Loucy (cell line): ENCODE data around the gene ARG2.
"Not testable (repeated sequence)": the region's sequence is repeated elsewhere in the genome, so short reads cannot be mapped to it uniquely, and the experiment has no call there.

ENCODE experiments used
- H2AFZ ChIP-seq: fragments of 200-600 bp; sonication (generic); 2 replicates; pipeline ENCODE4 v1.6.0; 2016; ENCODE audit warnings: antibody characterized with exemption, mild to moderate bottlenecking, low read length, moderate library complexity
- H3F3A ChIP-seq: fragments of 200-600 bp; 2 replicates; pipeline ENCODE4 v1.6.0; 2016; ENCODE audit warnings: antibody characterized with exemption, low read depth, mild to moderate bottlenecking
- H3K27me3 ChIP-seq: fragments of 200-600 bp; sonication (generic); 2 replicates; pipeline ENCODE4 v1.6.1; 2014; ENCODE audit warnings: low read length, mild to moderate bottlenecking; ENCODE audit not compliant: insufficient read depth, poor library complexity, severe bottlenecking
- H3K36me3 ChIP-seq: fragments of 200-600 bp; sonication (generic); 2 replicates; pipeline ENCODE4 v1.6.1; 2016; ENCODE audit warnings: low read length; ENCODE audit not compliant: insufficient read depth
- H3K4me1 ChIP-seq: fragments of 200-600 bp; sonication (generic); 2 replicates; pipeline ENCODE4 v1.5.1; 2014; ENCODE audit warnings: low read length, mild to moderate bottlenecking; ENCODE audit not compliant: insufficient read depth, poor library complexity, severe bottlenecking
- H3K4me2 ChIP-seq: fragments of 200-600 bp; sonication (generic); 2 replicates; pipeline ENCODE4 v1.6.0; 2014; ENCODE audit warnings: antibody characterized with exemption, low read length, low read depth, mild to moderate bottlenecking; ENCODE audit not compliant: poor library complexity, severe bottlenecking
- H3K4me3 ChIP-seq: fragments of 200-600 bp; sonication (generic); 2 replicates; pipeline ENCODE4 v1.5.1; 2014; ENCODE audit warnings: low read length, mild to moderate bottlenecking, mixed read lengths; ENCODE audit not compliant: poor library complexity, severe bottlenecking
- H3K79me2 ChIP-seq: fragments of 200-600 bp; sonication (generic); 2 replicates; pipeline ENCODE4 v1.6.1; 2014; ENCODE audit warnings: low read length; ENCODE audit not compliant: insufficient read depth
- H3K9ac ChIP-seq: fragments of 200-600 bp; sonication (generic); 2 replicates; pipeline ENCODE4 v1.6.0; 2014; ENCODE audit warnings: mild to moderate bottlenecking, low read depth, low read length, moderate library complexity; ENCODE audit not compliant: poor library complexity, severe bottlenecking
- H3K9me2 ChIP-seq: fragments of 200-600 bp; sonication (generic); replicated peaks from 2 replicates; pipeline ENCODE4 v1.6.1; 2016; ENCODE audit warnings: low read depth, low read length, mixed read lengths
- H3K9me3 ChIP-seq: fragments of 200-600 bp; sonication (generic); 2 replicates; pipeline ENCODE4 v1.6.1; 2014; ENCODE audit warnings: mild to moderate bottlenecking, antibody characterized with exemption, low read length, low read depth; ENCODE audit not compliant: insufficient read depth
- H4K20me1 ChIP-seq: fragments of 200-600 bp; sonication (generic); 2 replicates; pipeline ENCODE4 v1.6.0; 2014; ENCODE audit warnings: antibody characterized with exemption, low read length, mild to moderate bottlenecking; ENCODE audit not compliant: insufficient read depth, poor library complexity, severe bottlenecking
- EZH2phosphoT487 ChIP-seq: fragments of 200-600 bp; IDR thresholded peaks from 2 replicates; pipeline ENCODE4 v1.6.1; 2018; ENCODE audit warnings: antibody characterized with exemption, mild to moderate bottlenecking, moderate library complexity, borderline replicate concordance
- TF ChIP-seq, protein P1 (sequence below): fragments of 200-600 bp; sonication (generic); conservative IDR thresholded peaks from 2 replicates; pipeline ENCODE4 v1.5.1; 2014; ENCODE audit warnings: mild to moderate bottlenecking, antibody characterized with exemption, low read length

Gene ARG2

DNA sequence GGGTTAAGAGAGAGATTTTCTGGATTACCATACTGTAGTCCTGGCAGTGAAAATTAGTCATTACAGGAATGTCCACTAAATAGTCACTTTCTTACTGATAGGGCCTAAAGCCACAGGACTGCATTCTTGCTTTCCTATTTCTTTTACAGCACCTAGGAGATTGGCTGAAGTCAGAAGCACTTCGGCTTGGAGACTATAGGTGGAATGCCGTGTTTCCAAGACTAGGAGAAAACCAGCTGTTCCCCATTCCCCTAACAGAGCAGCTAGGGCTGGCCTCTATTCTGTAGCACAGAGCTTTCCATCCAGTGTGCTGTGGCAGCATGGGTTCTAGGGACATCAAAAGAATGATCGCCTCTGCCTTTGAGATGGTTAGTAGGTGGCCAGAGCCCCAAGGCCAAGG is 34.7 kb upstream of the ARG2 start:
- Histone ChIP-seq H3K9ac (no peak overlapping the region), H3K4me2 (no peak overlapping the region), H3K79me2 (no peaks in the 10 kb centered on the region), H3K4me3 (no peak overlapping the region), H4K20me1 (no peaks in the 10 kb centered on the region), H3K4me1 (no peaks in the 10 kb centered on the region), H3F3A (no peaks in the 10 kb centered on the region), H2AFZ (no peak overlapping the region), H3K27me3 (no peaks in the 10 kb centered on the region), H3K9me3 (no peaks in the 10 kb centered on the region), H3K9me2 (no peaks in the 10 kb centered on the region), H3K36me3 (peaks cover 11% of the 10 kb centered on the region; the same call in 1 of the 2 replicates)
- no peak for TF ChIP-seq EZH2phosphoT487
- TF ChIP-seq, protein P1, sequence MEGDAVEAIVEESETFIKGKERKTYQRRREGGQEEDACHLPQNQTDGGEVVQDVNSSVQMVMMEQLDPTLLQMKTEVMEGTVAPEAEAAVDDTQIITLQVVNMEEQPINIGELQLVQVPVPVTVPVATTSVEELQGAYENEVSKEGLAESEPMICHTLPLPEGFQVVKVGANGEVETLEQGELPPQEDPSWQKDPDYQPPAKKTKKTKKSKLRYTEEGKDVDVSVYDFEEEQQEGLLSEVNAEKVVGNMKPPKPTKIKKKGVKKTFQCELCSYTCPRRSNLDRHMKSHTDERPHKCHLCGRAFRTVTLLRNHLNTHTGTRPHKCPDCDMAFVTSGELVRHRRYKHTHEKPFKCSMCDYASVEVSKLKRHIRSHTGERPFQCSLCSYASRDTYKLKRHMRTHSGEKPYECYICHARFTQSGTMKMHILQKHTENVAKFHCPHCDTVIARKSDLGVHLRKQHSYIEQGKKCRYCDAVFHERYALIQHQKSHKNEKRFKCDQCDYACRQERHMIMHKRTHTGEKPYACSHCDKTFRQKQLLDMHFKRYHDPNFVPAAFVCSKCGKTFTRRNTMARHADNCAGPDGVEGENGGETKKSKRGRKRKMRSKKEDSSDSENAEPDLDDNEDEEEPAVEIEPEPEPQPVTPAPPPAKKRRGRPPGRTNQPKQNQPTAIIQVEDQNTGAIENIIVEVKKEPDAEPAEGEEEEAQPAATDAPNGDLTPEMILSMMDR: no peak

DNA sequence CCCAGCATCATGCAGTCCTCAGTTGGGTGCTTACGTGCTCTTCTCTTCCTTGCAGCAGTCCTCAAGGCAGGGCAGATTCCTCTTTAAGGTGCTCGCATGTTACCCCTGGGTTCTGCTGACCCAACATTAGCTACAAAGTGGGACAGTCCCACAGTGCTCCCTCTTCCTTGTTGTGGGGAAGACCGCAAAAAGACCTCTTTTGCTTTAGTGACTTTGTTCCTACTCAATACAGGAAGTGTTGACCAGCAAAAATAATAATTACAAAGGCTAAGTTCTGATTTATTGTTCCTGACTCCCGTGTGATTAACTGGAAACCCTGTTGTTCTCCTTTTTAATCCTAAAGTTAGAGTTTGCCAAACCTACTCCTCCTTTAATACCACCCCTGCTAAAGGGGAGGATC is 33.4 kb upstream of the ARG2 start:
- Histone ChIP-seq H2AFZ (no peak overlapping the region), H3K4me1 (no peaks in the 10 kb centered on the region), H3K79me2 (no peaks in the 10 kb centered on the region), H3K4me2 (no peak overlapping the region), H3F3A (no peaks in the 10 kb centered on the region), H3K27me3 (no peaks in the 10 kb centered on the region), H4K20me1 (no peaks in the 10 kb centered on the region), H3K9me2 (no peaks in the 10 kb centered on the region), H3K9ac (no peak overlapping the region), H3K4me3 (no peak overlapping the region), H3K9me3 (no peaks in the 10 kb centered on the region), H3K36me3 (peaks cover 17% of the 10 kb centered on the region; the same call in 1 of the 2 replicates)
- TF ChIP-seq EZH2phosphoT487: no peak
- TF ChIP-seq, protein P1: no peak

DNA sequence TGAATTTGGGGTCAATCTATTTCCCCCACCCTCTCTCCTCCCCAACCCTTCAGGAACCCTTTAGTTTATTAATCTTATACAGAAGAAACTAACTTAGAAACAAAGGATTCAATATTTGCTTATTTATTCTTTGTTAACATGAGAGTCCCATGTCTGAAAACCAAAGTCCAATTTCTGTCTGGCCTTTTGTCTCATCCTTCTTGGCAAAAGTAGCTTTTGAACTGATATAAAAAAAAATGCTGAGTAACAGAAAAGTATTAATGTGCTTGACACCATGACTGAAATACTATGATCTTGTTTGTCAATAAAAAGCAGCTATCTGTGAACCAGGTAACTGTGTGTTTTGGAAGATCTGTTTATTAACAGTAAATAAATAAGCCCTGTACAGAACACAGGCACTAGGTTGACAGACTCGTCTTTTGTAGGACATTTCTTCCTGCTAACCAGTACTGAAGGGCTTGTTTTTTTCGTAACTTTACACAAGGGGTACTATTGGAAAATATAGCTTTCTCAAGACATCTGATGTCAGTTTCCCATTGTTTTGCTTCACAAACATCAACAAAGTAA is 30.4 kb upstream of the ARG2 start:
- Histone ChIP-seq H3K27me3 (no peaks in the 10 kb centered on the region), H2AFZ (no peak overlapping the region), H3K36me3 (peaks cover 30% of the 10 kb centered on the region; the same call in 1 of the 2 replicates), H3K4me3 (no peak overlapping the region), H3K4me2 (no peak overlapping the region), H3F3A (no peaks in the 10 kb centered on the region), H3K9ac (no peak overlapping the region), H3K9me2 (no peaks in the 10 kb centered on the region), H3K9me3 (no peaks in the 10 kb centered on the region), H3K79me2 (no peaks in the 10 kb centered on the region), H4K20me1 (no peaks in the 10 kb centered on the region), H3K4me1 (no peaks in the 10 kb centered on the region)
- TF ChIP-seq EZH2phosphoT487: no peak
- TF ChIP-seq, protein P1: no peak

DNA sequence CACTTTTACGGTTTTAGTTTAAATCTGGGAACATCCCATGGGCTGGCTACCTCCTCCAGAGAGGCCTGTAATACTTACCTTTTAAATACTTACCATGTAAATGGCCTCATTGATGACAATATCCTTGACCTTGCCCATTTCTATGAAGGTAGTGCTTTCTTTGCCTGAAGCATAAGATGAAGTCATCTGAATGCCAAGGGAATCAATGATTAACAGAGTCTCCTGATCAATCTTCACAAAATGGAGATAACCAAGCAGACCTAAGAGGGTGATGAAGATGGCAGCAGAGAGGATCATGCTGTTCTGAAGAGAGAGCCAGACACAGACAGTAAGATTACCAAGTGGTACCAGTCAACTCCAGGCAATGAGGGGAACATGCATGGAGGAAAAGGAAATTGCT is 26.1 kb upstream of the ARG2 start:
- H4K20me1 ChIP-seq, H3F3A ChIP-seq, H3K9me3 ChIP-seq, H3K4me2 ChIP-seq, H3K27me3 ChIP-seq, H2AFZ ChIP-seq, H3K9ac ChIP-seq, H3K9me2 ChIP-seq, H3K4me3 ChIP-seq: not testable (repeated sequence)
- Histone ChIP-seq H3K79me2 (peaks cover 13% of the 10 kb centered on the region; the same call in 1 of the 2 replicates), H3K36me3 (peaks cover 30% of the 10 kb centered on the region; the same call in 1 of the 2 replicates), H3K4me1 (peaks cover 14% of the 10 kb centered on the region)
